Dermis blood vessel endothelial cell (primary cell): ENCODE measurements around the gene PPP1R3C. TPM values are rescaled to one million over a fixed set of nuclear protein-coding genes. Genes with fewer than 3 reads are reported as not detected.

ENCODE experiments used
- DNase-seq: peaks from one replicate; pipeline ENCODE4 v3.0.0; 2010
- total RNA-seq: library from RNA; depleted of rRNA; stranded (reverse); fragments of >200 nt; gene quantifications from 2 replicates; pipeline ENCODE4 v1.2.3, GENCODE V29; 2014

Gene PPP1R3C
- total RNA-seq, 1 donor from 2014 or later: 0.51 TPM

- DNase-seq: peak; percentile 30
These were observed 34.5 kb downstream of the PPP1R3C start for GRCh38 chr10:91598211-91598977.

- peak; percentile 53 for DNase-seq
These were observed 35.5 kb downstream of the PPP1R3C start for GRCh38 chr10:91597197-91597881.

GRCh38 chr10:91596825-91597196, 36.1 kb downstream of the PPP1R3C start:
- DNase-seq: peak; percentile 76

- DNase-seq: no peak
These were observed 39.0 kb downstream of the PPP1R3C start for GRCh38 chr10:91593834-91594233.

DNA sequence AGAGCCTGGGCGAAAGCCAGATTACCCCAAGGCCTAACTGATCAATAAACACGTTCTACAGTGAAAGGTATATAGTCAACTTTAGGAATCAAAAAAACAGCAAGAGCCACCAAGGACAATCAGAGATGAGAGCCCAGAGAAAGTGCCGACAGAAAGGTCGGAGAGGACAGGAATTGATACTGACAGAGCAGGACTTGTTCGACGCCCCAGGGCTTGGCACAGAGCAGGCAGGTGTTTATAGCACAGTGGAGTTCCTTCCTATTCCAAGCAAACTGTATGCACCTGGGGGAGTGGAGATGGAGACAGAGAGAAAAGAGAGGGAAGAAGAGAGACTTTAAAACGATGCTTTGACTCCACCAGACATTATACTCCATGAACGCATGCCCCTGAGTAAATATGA, 39.5 kb downstream of the PPP1R3C start:
- no peak for DNase-seq

DNA sequence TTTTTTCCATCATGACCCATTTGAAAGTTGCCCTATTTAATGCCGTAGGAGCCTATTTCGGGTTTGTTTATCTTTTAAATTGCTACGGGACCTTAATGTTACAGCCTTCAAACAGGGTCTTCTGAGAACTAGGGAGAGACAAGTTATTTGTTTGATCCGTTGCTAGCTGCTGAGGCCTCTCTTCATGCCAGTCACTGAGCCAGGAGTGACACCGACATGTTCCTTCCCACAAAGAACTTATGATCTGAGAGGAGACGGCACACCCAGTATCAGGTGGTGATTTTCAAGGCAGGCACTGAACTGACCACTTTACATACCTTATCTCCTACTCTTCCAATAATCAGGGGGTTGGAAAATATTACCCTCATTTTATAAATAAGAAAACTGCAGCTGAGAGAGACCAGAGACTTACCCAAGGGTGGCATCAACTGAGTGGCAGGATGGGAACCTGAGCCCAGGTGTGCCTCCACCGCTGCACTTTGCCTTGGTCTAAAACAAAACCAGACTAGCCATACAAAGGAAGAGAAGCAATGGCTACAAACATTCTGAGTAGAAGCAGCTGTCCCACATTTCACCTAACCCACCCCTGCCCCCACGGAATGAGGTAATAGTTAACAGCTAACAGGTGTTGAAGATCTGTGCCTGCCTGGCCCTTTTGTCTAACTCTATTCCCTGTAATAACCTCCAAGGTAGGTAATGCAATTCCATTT, 40.5 kb downstream of the PPP1R3C start:
- no peak for DNase-seq

- DNase-seq: no peak
These were observed 41.1 kb downstream of the PPP1R3C start for GRCh38 chr10:91591797-91592174.

DNA sequence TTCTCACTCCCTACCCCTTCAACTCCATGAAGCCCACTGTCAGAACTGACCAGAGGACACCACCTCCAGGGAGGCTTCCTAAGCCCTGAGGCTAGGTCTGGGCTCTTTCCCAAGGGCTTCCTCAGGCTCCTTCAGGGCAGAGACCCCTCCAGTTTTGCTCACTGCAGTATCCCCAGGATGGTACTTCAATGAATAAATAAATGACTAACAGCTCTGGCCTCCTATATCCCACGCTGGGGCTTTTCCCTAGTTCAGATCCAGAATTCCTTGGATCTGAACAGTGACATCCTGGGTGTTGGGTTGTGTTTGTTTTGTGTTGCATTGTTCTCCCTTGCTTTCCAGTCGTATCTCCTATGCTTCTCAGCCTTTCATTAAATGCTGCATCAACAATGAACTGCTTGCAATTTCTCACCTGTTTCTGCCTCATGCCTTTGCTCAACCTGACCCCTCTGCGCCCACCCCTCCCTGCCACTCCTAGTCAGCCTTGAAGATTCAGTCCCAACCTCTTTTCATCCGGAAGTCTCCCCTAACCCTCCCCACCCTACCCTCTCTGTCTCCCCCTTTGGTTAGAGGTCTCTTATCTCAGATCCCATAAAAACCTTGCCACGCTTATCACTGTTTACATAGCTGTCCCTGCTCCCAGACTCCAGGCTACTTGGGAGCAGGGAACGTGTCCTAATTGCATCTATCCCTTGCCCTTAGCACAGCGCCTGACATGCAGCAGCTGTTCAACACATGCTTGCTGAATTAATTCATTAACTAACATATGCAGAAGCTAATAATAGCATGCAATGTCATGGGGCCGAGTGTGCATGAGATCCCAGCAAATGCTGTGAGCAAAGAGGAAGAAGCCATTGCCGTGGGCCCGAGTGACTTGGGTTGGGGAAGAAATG, 41.7 kb downstream of the PPP1R3C start:
- peak; percentile 29 for DNase-seq

- peak; percentile 53 for DNase-seq
These were observed 42.5 kb downstream of the PPP1R3C start for GRCh38 chr10:91590142-91590903.

DNA sequence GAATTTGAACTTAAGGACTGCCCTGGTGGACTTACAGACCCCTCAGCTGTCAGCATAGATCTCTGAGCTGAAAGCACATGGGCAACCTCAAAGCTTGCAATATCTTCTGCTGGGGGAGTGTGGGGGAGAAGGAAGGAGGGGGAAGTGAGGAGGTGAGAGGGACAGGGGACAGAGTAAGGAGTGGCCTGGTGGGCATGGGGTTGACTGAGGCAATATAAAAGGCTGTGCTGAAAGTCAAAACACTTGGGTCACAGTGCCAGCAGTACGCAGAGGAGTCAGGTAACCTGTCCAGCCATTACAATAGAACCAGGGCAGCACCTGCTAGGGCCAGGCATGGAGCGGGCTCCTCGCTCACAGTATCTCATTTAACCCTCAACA, 43.2 kb downstream of the PPP1R3C start:
- DNase-seq: no peak

DNA sequence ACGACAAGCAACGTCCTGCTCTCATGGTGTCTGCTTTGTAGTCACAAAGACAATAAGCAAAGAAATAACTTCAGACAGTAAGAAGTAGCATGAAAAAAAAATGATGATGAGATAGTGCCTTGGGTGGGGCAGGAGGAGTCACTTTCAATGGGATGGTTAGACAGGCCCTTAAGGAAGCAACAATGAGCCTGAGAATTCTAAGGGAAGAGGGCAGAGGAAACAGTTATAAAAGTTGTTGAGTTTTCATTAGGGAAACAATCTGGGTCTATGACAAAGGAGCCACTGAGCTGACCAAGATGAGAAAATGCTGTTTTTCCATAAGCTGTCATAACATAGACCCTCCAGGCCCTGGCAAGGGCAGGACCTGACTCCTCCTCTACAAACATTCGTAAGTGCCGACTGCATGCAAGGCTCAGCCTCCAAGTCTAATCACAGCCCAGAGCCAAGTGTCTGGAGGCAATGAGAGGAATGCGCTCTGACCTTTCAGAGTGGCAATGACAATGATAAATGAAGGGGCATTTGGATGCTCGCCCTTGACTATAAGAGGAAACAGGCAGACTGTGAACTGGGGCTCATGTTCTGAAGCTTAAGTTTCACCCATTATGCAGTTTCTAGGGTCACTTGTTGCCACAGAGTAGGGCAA, 43.7 kb downstream of the PPP1R3C start:
- peak; percentile 16 for DNase-seq

DNA sequence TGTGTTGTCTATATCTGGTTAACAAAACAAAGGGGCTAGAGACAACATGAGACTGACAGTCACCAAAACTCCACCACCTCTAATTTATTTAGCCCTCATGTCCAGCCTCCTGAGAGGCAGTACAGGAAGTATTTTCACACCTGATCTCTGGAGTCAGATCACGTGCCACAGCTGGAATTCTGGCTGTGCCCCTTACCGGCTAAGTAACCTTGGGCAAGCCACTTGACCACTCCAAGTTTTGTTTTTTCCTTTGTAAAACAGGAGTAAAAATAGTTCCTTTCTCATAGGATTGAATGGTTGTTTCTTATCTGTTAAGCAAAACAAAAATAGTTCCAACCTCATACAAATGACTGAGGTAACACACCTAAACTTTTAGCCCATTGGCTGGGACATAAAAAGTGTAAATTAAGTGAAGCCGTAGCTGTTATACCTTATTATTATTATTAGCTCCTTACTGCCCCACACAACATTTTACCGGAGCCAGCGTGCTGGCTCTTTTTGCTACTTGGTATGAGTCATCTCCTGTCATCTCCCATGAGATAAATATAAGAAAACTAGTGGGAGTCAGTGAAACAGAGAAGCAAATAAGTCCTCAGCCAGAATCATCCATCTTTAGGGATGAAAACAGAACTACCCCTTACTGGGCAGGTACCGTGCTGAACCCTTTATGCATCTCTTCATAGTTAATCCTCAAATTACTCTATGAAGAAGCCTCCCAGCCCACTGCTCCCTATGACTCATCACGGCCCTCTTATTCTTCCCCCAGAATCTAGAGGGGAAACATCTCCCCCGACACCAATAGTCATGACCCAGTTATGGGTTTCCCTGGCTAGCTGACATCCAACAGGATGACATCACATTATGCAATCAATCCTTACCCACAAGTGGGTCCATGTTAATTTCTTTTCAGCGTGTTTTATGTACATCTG, 44.9 kb downstream of the PPP1R3C start:
- DNase-seq: peak; percentile 56

- no peak for DNase-seq
These were observed 50.7 kb downstream of the PPP1R3C start for GRCh38 chr10:91582153-91582554.

DNA sequence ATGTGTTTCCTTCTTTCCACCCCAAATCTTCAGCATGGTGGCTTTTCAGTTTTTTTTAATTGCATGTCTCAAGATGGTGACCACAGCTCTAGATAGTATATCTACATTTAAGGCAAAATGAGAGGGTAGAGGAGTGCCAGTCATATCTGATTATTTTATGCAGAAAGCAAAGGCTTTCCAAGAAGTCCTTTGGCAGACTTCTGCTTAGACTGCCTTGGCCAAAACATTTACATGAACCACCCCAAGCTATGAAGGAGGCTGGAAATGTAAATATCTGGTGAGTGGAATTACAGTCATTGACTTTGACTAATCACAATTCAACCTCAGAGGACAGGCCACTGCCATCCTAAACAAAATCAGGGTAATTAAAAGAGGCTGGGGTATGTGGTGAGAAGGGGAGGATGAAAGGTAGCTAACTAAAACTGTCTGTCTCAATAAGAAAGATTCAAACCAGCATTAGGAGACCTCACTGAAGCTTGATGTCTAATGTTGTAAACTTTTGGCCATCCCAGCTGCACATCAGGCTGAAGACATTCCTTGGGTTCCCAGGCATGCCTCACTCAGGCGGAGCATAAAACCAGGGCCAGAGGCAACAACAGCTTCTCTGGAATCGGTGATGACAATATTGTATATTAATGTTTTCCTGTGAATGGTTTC, 53.4 kb downstream of the PPP1R3C start:
- no peak for DNase-seq

Other genes with a start within 250 kb of the PPP1R3C start
- gene HECTD2, start 222.7 kb downstream of the PPP1R3C start, total RNA-seq: 8.5 and 8.7 TPM in 2 replicates
- gene TNKS2, start 165.4 kb upstream of the PPP1R3C start, total RNA-seq: 68.1 and 74.7 TPM in 2 replicates